ENCODE data around the gene RAN.

- TF ChIP-seq CTCF (IDR thresholded peaks at IDR 0.05) = no peak
- no peak for TF ChIP-seq POLR2A (IDR thresholded peaks at IDR 0.05)
- TF ChIP-seq POLR2AphosphoS5 (IDR thresholded peaks at IDR 0.05) = no peak
- TF ChIP-seq EP300 (IDR thresholded peaks at IDR 0.05) = no peak
Measured at GRCh38 chr12:130829391-130830245, 42.2 kb upstream of the RAN start.

Data from stomach (tissue), 4 donors.